ENCODE data around the gene NUDT9.
"Not testable (repeated sequence)": the region's sequence is repeated elsewhere in the genome, so short reads cannot be mapped to it uniquely, and the experiment has no call there.

The NUDT9 gene
- 10.6 to 22.8 (median 18.5) reads per million in 3 experiments for total RNA-seq

- DNase-seq = peak; percentile 89
Measured at GRCh38 chr4:87422104-87423052, at the start of gene NUDT9. Gene NUDT9, plus strand, starts transcription at chr4:87422573. Its CDS starts 333 bp downstream, at chr4:87422906.

DNA sequence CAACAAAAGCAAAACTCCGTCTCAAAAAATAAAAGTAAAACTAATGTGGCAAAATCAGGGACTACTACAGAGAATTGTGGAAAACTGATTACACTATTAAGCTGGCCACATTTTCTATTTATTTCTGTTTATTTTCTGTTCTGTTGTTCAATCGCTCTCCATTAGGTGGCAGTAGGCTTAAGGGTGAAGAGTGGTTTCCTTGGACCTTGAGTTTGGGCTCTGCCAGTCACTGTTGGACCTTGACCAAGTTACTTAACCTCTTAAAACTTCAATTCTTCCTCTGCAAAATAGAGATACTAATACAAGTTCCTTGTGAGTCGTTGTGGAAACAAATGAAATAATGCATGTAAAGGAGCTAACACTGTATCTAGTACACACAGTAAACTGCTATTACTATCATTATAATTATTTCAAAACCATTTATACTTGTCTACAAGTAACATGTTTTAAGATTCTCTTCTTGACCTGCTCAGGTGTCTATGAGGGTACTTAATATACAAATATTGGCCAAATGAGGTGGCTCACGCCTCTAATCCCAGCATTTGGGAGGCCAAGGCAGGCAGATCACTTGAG lies 46.6 kb upstream of the NUDT9 start:
- peak; percentile 24 for DNase-seq

GRCh38 chr4:87377816-87378215 lies 44.6 kb upstream of the NUDT9 start:
- no peak for DNase-seq

- DNase-seq = no peak
Measured at GRCh38 chr4:87382116-87382515, 40.3 kb upstream of the NUDT9 start.

DNA sequence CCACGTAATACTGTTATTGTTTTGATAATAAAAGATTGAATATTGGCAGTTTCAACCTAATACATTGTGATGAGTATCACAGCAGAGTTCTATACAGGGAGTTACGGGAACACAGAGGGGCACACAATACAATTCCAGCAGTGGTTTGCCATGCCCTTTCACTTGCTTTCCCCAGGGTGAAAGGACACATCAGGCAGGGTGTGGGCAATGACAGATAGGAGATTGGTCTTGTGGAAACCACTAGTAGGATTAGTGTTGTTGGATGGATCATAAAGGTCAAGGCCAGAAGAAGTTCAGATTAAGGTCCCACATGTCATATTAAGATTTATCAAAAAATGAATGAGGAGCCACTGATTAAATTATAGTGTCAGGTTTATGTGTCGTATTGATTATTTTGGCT lies 39.4 kb upstream of the NUDT9 start:
- no peak for DNase-seq

DNA sequence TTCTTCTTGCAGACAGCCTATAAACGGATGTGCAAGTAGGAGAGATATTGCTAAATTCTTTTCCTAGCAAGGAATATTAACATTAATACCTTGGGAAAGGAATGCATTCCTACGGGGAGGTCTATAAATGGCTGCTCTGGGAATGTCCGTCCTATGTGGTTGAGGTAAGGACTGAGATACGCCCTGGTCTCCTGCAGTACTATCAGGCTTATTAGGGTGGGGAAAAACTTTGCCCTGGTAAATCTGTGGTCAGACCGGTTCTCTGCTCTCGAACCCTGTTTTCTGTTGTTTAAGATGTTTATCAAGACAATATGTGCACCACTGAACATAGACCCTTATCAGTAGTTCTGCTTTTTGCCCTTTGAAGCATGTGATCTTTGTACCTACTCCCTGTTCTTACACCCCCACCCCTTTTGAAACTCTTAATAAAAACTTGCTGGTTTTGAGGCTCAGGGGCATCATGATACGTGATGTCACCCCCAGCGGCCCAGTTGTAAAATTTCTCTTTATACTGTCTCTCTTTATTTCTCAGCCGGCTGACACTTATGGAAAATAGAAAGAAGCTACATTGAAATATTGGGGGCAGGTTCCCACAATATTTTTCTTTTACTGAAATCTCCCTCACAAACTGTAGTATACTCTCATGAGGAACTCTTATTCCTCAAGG lies 37.8 kb upstream of the NUDT9 start:
- not testable (repeated sequence) for DNase-seq

GRCh38 chr4:87387237-87387636 lies 35.1 kb upstream of the NUDT9 start:
- DNase-seq = no peak

DNA sequence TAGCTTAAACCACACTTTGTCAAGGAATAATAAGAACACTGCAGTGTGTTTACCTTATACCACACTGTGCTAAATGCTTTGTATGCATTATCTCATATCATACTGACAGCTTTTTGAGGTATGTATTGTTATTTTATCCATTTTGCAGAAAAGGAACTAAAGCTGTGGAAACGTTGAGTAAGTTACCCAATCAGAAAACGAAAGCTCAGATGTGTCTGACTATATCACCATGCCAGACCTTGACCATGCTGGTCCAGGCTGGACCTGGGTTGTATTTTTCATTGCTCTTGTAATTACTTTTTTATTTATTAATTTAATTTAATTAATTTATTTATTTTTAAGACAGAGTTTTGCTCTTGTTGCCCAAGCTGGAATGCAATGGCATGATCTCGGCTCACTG lies 33.5 kb upstream of the NUDT9 start:
- DNase-seq = no peak

- not testable (repeated sequence) for DNase-seq
Measured at GRCh38 chr4:87390055-87390454, 32.3 kb upstream of the NUDT9 start.

DNA sequence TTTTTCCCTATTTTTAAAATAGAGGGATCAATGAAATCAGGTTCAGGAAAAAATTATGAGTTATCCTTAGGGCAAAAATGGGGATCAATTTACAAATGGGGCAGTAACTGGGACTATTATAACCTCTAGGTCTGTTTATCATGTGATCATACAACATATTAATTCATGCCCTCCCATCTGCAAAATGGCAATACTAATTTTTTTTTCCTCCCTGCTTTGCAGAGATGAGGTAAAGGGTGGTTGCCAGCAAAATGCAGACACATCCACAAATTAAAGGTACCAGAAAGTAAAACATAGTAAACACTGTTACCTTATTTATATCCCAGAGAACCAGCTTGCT lies 31.9 kb upstream of the NUDT9 start:
- no peak for DNase-seq

GRCh38 chr4:87390891-87391575 lies 31.3 kb upstream of the NUDT9 start, which contains the start of gene HSD17B11:
Gene HSD17B11, minus strand, starts transcription at chr4:87391188. Its CDS starts 118 bp downstream, at chr4:87391070.
- peak; percentile 79 for DNase-seq

- no peak for DNase-seq
Measured at GRCh38 chr4:87391576-87392054, 30.8 kb upstream of the NUDT9 start.

DNA sequence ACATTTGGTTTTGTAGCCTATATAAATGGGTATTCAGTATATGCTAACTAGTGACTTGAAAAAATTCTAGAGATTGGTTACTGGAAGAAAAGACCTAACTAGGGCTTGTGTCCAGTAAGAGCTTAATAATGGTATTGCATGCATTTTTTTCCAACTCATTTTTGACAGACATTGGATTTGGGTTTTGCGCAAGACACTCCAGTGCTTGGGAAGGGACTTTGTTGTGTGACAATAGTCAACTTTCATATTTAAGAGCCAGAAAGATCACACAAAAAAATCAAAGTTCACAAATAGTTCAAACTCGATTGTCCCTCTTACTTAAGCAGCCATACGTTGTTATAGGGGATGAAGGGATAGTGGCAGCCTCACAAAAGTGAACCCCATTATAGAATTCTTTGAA lies 30.2 kb upstream of the NUDT9 start:
- no peak for DNase-seq

- not testable (repeated sequence) for DNase-seq
Measured at GRCh38 chr4:87395073-87395472, 27.3 kb upstream of the NUDT9 start.

DNA sequence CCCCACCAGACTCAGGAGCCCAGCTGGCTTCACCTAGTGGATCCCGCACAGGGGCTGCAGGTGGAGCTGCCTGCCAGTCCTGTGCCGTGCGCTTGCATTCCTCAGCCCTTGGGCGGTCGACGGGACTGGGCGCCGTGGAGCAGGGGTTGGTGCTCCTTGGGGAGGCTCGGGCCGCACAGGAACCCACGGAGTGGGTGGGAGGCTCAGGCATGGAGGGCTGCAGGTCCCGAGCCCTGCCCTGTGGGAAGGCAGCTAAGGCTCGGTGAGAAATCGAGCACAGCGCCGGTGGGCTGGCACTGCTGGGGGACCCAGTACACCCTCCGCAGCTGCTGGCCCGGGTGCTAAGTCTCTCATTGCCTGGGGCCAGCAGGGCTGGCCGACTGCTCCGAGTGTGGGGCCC lies 26.5 kb upstream of the NUDT9 start:
- DNase-seq = not testable (repeated sequence)

DNA sequence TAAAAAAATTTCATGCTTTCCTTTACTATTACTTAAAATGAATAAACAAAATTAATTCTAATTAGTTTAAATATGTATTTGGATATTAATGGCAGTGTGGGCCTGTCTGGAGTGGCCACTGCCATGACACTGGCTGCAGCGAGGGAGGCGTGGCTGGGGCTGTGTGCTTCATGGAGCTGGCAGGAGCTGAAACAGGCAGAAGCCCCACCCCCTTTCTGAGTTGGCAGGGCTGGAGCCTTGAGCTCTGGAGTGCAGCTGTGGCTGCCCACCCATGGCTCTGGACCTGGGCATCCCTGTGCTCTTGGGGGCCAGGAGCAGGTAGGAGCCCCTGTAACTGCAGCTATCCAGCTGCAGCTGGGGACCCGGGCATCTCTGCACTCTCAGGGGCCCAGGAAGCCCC lies 23.2 kb upstream of the NUDT9 start:
- DNase-seq = no peak

- DNase-seq = no peak
Measured at GRCh38 chr4:87399954-87400353, 22.4 kb upstream of the NUDT9 start.

DNA sequence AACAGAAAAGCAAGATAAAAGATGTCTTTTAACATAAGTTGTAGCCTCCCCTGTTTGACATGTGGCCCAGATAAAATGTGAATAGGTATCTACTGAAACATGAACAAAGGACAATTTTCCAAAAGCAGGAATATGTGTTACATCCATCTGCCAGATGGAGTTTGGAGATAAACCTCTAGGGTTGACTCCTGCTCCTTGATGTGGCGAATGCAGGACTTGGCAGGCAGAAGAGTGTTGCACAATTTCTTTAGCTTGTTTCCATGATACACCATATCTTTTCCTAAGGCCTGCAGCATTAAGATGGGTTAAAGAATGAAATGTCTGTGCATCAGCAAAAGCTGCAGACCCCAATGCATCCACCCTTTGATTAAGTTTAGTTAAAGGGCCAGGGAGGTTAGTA lies 18.6 kb upstream of the NUDT9 start:
- DNase-seq = not testable (repeated sequence)

DNA sequence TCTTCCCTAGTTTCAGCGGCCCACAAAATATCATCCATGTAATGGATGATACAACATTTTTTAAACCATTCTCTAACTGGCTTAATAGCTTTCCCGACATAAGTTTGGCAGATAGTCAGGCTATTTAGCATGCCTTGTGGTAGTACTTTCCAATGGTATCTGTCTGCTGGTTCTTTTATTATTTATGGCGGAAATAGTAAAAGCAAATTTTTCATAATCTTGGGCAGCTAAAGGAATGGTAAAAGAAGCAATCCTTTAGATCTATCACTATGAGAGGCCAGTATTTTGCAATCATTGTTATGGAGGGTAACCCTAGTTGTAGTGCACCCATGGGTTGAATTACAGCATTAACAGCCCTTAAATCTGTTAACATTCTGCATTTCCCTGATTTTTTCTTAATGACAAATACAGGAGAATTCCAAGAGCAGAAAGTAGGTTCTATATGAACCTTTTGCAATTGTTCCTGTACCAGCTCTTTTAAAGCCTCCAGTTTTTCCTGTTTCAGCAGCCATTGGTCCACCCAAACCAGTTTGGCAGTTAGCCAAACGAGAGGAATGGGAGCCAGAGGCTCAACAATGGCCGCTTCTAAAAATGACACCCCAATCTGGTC lies 17.1 kb upstream of the NUDT9 start:
- DNase-seq = no peak

GRCh38 chr4:87406462-87406861 lies 15.9 kb upstream of the NUDT9 start:
- DNase-seq = no peak

GRCh38 chr4:87406902-87407301 lies 15.5 kb upstream of the NUDT9 start:
- DNase-seq = not testable (repeated sequence)

DNA sequence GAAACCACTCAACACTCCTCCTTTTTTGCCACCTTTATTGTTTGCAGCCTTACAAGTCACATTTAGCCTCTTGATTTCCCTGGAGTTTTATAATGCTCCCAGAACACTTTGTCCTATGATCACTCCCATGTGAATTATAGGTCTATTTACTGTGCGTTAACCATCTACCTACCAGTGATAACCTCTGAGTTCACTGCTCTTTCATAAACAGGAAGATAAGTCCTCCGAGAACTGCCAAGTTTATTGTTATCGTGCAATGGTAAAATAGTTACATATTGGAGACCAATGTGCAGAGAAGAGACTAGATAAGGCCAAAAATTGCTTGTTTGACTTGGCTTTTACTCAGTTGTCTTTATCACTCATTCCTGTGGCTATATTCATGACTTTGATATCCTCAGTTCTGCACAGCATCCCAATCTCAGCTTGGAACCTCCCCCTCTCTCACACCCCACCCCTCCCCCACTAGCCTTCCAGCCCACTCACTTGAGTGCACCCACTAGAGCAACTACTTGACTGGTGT lies 12.9 kb upstream of the NUDT9 start:
- DNase-seq = no peak

Measured in central memory CD4-positive, alpha-beta T cell (primary cell).